Caki2 (cell line): Measurements from ENCODE around the gene TXLNB. TPM values are rescaled to one million over a fixed set of nuclear protein-coding genes. Genes with fewer than 3 reads are reported as not detected.

Experiments used
- DNase-seq: peaks from one replicate; pipeline ENCODE4 v3.0.0-alpha.2; 2015; ENCODE audit warnings: low read depth
- in situ Hi-C: cut with HindIII; loops from 2 replicates; pipeline ENCODE4 v1.10.0; 2016; ENCODE audit warnings: low sequenced_read_pairs, low pct_unique_long_range_greater_than_20kb, mixed read lengths
- total RNA-seq: library from RNA; depleted of rRNA; stranded (reverse); fragments of >200 nt; shearing (Covaris generic); gene quantifications from 2 replicates; pipeline ENCODE4 v1.2.3, GENCODE V29; 2014; ENCODE audit warnings: low replicate concordance; rRNA removed

TXLNB gene
- total RNA-seq: not detected in 2 replicates

DNA sequence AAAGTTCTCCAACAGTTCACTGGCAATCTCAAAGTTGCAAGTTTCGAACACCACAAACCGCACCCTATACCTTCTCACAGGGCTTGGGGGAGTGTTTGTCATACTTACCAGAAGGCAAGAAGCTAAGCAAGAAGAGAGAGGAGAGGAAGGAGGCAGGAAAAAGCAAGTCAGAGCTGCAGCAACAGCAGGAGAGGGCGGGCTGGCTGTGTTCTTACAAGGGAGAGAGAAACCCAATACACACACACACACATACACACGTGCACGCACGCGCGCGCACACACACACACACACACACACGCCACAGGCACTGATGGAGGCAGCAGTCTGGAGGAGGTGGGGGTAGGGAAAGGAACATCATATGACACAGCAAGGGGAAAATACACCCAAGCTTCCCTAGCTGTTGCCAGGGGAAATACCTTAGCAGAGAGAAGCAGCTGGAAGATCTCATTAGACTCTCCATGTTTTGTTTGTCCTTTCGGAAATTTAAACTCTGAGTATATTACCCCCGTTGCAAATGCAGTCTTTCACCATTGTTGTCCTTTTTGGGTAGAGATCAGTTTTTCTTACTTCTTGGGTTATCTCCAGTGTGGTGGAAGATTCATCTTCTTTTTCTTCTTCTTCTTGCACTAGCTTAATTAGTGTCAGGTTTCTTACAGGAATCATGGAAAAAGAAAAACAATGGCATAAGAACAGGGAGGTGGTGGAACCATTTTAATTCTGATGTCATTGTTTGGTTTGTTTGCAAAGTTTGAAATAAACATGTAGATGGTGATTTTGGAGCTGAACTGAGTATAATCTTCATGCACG, at the start of gene TXLNB:
TXLNB (minus strand) TSS at position 186 of the 807 bp plus-strand sequence. CDS start 3,099 bp downstream, outside the sequence.
- peak; percentile 3 for DNase-seq
- in situ Hi-C loops: no loop called here

DNA sequence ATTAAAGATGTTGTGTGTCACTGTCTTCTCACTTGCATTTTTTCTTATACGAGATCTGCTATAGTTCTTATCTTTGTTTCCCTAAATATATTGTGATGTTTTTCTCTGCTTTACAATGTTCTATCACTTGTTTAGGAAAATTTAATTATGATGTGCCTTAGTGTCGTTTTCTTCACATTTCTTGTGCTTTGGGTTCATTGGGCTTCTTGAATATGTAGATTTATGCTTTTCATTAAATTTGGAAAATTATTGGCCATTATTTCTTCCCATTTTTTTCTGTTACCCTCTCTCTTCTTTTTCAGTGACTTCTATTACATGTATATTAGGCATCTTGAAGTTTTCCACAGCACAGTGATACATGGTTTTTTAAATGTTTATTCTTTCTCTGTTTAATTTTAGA, 49.3 kb upstream of the TXLNB start:
- in situ Hi-C loops: no loop called here
- no peak for DNase-seq

DNA sequence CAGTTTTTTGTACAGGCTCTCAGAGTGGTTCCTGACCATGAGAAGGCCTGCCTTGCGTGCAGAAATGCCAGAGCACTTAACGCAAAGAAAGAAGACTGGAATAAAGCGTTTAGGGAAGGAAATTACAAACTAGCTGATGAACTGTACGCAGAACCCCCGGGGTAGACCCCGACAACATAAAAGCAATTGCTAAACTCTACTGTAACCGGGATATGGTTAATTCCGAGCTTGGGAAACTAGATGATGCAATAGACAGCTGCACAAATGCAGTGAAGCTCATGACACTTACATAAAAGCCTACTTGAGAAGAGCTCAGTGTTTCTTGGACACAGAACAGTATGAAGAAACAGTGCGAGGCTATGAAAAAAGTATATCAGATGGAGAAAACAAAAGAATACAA, 47.0 kb upstream of the TXLNB start:
- in situ Hi-C loops: no loop called here

DNA sequence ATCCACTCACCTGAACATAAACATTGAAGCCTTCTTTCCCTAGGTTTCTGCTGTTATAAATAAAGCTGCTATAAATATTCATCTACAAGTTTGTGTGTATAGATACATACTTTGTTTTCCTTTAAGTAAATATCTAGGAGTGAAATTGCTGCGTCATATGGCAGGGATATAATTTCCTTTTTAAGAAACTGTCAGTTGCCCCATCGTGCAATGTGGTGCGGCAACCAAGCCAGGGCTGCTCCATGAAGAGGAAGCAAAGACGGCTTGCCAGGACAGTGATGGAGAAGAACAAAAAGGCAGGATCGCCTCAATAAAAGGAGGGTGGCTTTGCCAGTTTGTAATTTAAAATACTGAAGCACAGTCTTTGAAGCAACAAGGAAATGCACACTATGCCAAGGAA, 46.0 kb upstream of the TXLNB start:
- in situ Hi-C loops: no loop called here
- no peak for DNase-seq

More for the DNA sequence above, 47.0 kb upstream of the TXLNB start:
- no peak for DNase-seq

DNA sequence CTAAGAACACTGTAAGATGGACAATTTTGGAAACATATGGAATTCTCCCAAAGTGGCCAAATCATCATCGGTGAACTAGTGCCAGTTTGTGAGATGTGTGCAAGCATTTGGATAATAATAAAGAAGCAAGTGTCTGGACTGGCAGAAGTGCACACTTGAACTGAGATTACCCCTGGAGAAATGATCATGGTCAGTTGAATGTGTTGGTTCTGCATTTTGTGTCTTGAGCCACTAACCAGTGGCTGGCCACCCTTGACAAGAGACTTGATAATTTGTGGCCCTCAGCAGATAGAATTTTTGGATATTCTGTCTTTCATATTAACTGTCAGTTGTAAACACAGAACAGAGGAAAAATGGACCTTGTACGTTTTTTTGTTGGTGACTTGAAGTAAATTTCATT, 45.2 kb upstream of the TXLNB start:
- in situ Hi-C loops: no loop called here

DNA sequence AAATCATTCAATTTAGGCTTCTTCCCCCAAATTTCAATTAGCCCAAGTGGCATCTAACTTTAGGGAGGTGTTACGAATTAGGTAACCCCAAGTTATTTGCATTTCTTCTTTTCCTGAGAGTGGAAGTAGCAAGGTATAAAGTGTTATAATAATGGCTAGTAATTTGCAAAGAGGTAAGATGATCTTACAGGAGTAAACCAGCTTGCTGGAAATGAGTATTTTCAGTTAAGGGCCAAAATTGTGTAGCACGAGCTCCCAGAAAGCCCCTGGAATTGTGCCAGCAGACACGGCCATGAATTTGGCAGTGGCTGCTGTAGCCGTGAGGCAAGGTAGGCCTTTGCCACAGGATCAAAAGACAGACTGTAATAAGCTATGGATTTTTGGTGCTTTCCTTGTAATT, 44.7 kb upstream of the TXLNB start:
- in situ Hi-C loops: no loop called here
- no peak for DNase-seq

More for the DNA sequence above, 45.2 kb upstream of the TXLNB start:
- DNase-seq: no peak

DNA sequence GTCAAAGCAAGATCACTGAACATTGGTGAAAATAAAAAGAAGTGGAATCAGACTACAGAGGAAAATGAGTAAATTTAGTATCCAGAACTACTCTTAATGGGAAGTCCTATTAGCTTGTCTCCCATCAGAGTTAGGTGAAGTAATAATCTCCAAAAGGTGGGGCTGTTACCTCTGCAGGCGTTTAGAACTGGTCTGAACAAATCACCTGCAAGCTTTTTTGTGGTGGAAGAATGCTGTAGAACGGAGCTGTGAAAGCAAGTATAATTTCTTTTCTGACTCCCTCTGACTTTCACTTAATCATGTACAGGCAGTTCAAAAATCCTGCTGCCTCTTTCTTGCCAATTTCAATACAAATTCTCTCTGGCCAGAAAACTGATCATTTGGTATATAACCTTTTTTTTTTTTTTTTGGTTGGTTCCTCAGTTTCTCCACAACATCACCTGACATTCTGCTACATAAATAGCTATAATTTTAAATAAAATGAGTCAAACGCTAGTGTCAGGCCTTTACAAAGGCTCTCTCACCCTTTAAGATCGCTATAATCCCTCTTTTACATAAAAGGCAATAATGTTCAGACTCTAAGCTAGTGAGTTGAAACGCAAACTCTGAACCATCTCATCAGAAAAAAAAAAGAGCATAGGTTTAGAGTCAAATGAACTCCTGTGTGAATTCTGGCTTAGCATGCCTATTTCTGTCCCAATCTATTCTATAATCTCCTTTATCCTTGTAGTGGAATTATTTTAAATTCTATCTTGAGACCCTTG, 43.8 kb upstream of the TXLNB start:
- no peak for DNase-seq
- in situ Hi-C loops: no loop called here

DNA sequence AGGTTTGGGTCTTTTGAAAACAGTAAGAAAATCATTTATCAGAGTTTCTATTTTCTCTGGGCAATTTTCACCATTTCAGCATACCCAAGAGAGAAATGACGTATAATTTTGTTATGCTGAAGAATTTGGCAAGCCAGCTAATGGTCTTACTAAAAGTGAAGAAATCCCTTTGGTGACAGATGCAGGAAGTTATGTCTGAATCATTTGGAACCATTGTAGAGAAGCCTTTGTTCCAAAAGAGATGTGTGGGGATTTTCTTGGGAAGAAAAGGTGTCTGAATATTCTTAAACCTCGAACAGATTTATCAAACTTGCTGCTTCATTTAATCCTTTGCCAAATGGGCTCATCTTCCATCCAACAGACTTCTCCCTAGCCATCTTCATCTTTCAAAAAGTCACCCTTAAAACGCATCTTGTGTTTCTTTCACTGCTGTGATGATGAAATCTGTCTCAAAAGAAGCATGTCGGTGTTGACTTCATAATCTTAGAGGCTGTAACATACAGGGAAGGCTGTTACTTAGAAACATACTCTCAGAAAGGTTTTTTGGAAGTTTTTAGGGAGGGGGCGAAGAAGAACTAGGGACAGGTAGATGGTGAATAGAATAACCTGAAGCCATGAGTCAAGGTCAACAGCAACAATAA, 43.1 kb upstream of the TXLNB start:
- in situ Hi-C loops: no loop called here
- DNase-seq: no peak

DNA sequence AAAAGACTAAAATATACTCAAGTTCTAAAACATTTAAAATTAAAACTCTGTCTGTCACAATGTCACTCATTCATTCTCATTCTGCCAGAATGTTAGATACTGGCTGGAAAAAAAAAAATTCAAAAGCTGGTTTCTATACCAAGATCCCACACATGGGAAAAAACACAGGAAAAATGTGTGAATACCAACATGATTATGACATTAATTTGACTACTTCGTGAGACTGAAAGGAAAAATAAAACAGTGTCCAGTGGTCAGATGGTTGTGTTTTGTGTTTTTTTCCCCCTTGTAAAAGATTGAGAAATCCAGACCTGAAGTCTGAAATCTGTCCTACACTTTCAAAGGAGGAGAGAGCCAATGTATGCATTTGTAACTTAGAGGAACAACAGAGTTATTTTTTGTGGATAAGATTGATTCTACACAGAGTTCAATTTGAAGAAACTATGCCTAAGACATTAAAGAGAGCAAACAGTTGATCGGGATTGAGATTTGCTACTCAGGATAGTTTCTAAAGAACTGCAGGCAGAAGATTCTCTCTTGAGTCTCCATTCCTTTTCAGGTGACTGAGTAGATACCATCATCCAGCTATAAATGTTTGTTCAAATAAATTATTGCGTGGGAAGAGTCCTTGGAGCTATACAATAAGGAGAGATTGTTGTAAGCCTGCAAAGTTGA, 39.2 kb upstream of the TXLNB start:
- in situ Hi-C loops: no loop called here
- no peak for DNase-seq

DNA sequence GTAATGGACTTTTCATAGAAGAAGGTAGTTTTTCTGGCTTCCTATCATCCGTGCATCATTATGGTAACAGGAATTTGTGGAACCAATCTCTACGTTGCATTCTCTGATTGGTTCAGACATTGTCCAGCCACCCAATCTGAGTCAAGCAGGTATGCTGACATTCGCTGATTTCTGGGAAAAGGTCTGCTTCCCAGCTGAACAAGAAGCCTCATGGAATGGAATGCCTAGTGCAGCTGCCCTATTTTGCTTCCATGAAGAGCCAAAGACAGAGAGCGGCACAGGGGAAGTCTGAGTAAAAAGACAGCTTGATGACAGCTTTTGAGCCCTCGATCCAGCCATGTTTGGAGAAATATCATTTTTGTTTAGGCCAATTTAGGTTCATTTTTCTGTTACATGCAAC, 38.5 kb upstream of the TXLNB start:
- in situ Hi-C loops: no loop called here

DNA sequence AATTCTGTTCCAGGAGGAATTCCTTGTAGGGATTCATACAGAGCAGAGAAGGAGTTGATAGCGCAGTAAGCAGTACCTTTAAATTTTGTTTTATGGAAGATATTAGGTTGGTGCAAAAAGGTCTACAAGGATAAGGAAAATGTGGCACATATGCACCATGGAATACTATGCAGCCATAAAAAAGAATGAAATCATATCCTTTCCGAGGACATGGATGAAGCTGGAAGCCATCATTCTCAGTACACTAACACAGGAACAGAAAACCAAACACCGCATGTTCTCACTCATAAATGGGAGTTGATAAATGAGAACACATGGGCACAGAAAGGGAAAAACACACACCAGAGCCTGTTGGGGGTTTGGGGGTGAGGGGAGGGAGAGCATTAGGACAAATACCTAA, 37.4 kb upstream of the TXLNB start:
- in situ Hi-C loops: no loop called here

More for the DNA sequence above, 38.5 kb upstream of the TXLNB start:
- no peak for DNase-seq

DNA sequence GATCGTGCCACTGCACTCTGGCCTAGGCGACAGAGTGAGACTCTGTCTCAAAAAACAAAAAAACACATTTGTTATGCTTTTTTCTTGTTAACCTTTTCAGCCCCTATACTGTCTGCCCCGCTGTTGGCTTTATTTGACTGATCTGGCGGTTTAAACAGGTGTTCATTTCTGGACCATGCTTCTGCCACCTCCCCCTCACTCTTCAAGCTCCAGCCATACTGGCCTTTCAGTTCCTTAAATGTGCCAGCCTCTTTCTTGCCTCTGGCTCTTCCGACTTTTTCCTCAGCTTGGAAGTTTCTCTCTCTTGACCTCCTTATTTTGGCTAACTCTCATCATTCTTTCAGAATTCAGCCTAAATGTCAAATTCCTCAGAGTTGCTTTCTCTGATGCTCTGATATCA, 35.2 kb upstream of the TXLNB start:
- in situ Hi-C loops: no loop called here
- DNase-seq: no peak

More for the DNA sequence above, 37.4 kb upstream of the TXLNB start:
- DNase-seq: no peak

DNA sequence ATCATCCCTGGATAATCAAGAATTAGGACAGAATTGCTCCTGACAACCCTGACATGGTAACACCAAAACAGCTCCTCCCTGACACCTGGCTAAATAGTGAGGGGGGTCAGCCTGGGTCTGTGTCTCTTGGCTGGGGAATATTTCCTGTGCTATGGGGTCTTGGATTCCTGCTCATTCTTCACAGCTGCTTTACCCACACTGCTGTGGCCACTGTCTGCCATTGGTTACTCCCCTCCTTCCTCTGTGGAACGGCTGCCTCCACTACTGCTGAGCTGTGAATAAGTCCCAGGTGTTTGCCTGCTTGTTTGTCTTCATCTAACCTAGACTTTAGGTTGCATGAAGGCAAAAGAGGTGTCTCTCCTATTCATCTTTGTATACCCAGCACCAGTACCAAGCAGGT, 33.9 kb upstream of the TXLNB start:
- in situ Hi-C loops: no loop called here
- no peak for DNase-seq

DNA sequence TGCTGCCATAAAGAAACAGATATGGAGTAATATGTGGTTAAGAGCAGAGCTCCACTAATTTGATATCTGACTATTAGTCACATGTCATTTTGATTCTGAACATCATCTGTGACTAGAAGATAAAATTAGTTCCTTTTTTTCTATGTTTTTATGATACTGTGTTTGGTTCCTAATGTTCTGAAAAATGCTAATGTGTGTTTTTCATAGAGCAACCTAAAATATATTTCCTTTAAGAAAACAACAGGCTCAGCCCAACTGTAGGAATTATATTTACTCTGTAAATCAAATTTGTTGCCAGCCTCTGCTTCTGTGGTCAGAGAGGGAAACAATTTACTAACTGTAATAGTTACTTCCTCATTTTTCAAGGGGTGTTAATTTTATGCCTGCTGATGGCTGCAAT, 33.3 kb upstream of the TXLNB start:
- no peak for DNase-seq
- in situ Hi-C loops: no loop called here

DNA sequence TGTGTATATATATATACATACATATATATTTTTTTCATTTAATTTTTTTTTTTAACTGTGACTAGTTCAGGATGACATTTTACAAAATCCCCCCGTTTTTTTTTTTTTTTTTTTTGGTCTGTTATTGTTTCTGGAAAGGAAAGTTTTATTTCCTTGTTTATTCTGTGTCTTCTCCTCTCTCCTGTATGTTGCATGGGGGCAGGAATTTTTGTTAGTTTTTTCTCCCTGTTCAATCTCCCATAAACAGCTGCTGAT, 32.4 kb upstream of the TXLNB start:
- in situ Hi-C loops: no loop called here
- no peak for DNase-seq

DNA sequence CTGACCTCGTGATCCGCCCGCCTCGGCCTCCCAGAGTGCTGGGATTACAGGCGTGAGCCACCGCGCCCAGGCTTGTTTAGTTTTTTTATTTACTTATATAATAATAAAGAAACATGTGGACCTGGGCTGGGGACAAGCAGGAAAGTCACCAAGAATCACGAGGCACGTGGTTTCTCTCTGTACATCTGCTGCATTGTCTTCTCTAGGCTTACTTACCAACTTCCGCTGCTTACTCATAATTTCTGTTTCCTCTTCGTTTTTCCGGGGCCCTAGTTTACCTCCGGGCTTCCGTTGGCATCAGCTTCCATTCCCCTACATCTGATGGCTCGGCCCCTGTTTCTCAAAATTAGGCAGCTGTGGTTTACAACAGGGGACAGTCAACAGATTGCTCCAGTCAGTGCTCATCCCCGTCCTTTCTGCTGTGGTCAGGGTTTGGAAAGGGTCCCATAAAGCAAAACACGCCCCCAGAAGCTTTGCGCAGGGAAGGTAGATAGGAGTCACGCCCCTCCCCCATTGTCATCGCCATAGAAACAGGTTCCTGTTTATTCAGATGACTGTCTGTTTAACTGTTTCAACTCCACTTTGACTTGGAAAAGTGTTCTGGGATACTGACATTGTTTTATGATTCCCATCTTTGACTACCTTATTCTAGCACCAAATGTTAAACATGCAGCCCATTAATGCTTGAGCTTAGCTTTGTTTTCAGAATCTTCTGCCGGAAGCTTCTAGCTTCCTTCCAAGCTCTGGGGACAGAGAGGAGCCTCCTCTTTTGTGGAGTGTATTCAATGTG, 31.9 kb upstream of the TXLNB start:
- no peak for DNase-seq
- in situ Hi-C loops: no loop called here

DNA sequence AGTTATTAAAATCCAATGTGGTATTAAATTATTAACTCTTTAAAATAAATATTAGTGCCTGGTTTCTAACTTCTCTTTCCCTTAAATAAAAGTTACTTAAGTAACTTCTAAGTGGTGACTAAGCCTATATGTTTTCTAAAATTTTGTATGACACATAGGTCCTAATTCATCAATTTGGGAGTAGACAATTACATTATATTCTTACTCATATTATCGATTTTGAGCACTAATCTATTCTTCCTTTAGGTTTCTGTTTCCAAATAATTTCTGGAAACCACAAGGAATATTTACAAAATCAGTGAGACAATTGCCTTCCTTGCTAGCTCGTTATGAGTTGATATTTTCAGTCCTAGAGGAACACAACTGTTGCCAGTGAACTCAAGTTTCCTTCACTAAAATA, 28.3 kb upstream of the TXLNB start:
- in situ Hi-C loops: no loop called here
- no peak for DNase-seq
